Upper lobe of left lung (tissue), 4 donors: ENCODE results near the gene FBXO45.

ENCODE experiments used
- CTCF ChIP-seq, 6 experiments: fragments of 450-650 bp in 4 of 6; fragments of 200-600 bp in 2 of 6; sonication (generic) in 2 of 6; IDR thresholded peaks; one replicate each; pipeline ENCODE4 v1.5.1; 2016 to 2019; ENCODE audit warnings: antibody characterized with exemption in 6 of 6
- EP300 ChIP-seq, 4 donors: sonication (generic); formaldehyde crosslinking; IDR thresholded peaks; one replicate each; pipeline ENCODE4 v1.5.1; 2017; ENCODE audit warnings: antibody characterized with exemption in 4 of 4, control low read depth in 2 of 4
- POLR2A ChIP-seq, 4 donors: fragments of 450-650 bp; IDR thresholded peaks; one replicate each; pipeline ENCODE4 v1.5.1; 2016 to 2017; ENCODE audit warnings: antibody characterized with exemption in 4 of 4, mild to moderate bottlenecking in 2 of 4
- POLR2AphosphoS5 ChIP-seq, 2 donors: sonication (generic); formaldehyde crosslinking; IDR thresholded peaks; one replicate each; pipeline ENCODE4 v1.5.1; 2017; ENCODE audit warnings: antibody characterized with exemption in 2 of 2

- TF ChIP-seq CTCF (IDR thresholded peaks at IDR 0.05): no peak
- no peak for TF ChIP-seq POLR2AphosphoS5 (IDR thresholded peaks at IDR 0.05)
- no peak for TF ChIP-seq POLR2A (IDR thresholded peaks at IDR 0.05)
- no peak for TF ChIP-seq EP300 (IDR thresholded peaks at IDR 0.05)
Observed at GRCh38 chr3:196600359-196600758, 31.9 kb downstream of the FBXO45 start.
